ENCODE data around the gene SF1.

SF1 gene

GRCh38 chr11:64745189-64745520 lies 33.2 kb downstream of the SF1 start:
- no peak overlapping the region for H3K9ac ChIP-seq
- no peaks in the 10 kb centered on the region for H3K4me1 ChIP-seq
- peak overlapping the region; percentile 54 for H3K27ac ChIP-seq
- no peaks in the 10 kb centered on the region for H3K27me3 ChIP-seq (ENCODE audit: control insufficient read depth, insufficient read depth, low read length)
- no peaks in the 10 kb centered on the region for H3K79me2 ChIP-seq
- H3K4me2 ChIP-seq (ENCODE audit: low read length): peak overlapping the region; percentile 38
- no peak for TF ChIP-seq CTCF (IDR thresholded peaks at IDR 0.05)
- H3K36me3 ChIP-seq (ENCODE audit: control insufficient read depth, insufficient read depth, low read length): no peaks in the 10 kb centered on the region
- no peaks in the 10 kb centered on the region for H3K9me3 ChIP-seq (ENCODE audit: control insufficient read depth, low read length)
- H2AFZ ChIP-seq: peak overlapping the region; percentile 42
- H3K4me3 ChIP-seq (ENCODE audit: low read depth, low read length): peak overlapping the region; percentile 34

GRCh38 chr11:64744544-64745188 lies 33.7 kb downstream of the SF1 start:
- Histone ChIP-seq H3K4me3 (ENCODE audit: low read depth, low read length) (peak overlapping the region; percentile 34), H3K9me3 (ENCODE audit: control insufficient read depth, low read length) (no peaks in the 10 kb centered on the region), H3K4me2 (ENCODE audit: low read length) (no peak overlapping the region), H3K36me3 (ENCODE audit: control insufficient read depth, insufficient read depth, low read length) (no peaks in the 10 kb centered on the region), H3K4me1 (no peaks in the 10 kb centered on the region), H3K27me3 (ENCODE audit: control insufficient read depth, insufficient read depth, low read length) (no peaks in the 10 kb centered on the region), H2AFZ (no peak overlapping the region), H3K9ac (no peak overlapping the region), H3K27ac (peak overlapping the region; percentile 54), H3K79me2 (no peaks in the 10 kb centered on the region)
- TF ChIP-seq CTCF (IDR thresholded peaks at IDR 0.05): no peak

- Histone ChIP-seq H3K27ac (peak within 1 kb of the TSS; percentile 11), H3K36me3 (ENCODE audit: control insufficient read depth, insufficient read depth, low read length) (no peaks in the 10 kb centered on the region), H3K27me3 (ENCODE audit: control insufficient read depth, insufficient read depth, low read length) (no peaks in the 10 kb centered on the region), H3K4me1 (no peaks in the 10 kb centered on the region), H2AFZ (no peak within 1 kb of the TSS), H3K9ac (no peak within 1 kb of the TSS), H3K4me2 (ENCODE audit: low read length) (peak within 1 kb of the TSS; percentile 49), H3K9me3 (ENCODE audit: control insufficient read depth, low read length) (no peaks in the 10 kb centered on the region), H3K4me3 (ENCODE audit: low read depth, low read length) (peak within 1 kb of the TSS; percentile 31), H3K79me2 (no peaks in the 10 kb centered on the region)
- peak; percentile 22 for TF ChIP-seq CTCF (IDR thresholded peaks at IDR 0.05)
Observed at GRCh38 chr11:64743591-64744543, 34.5 kb downstream of the SF1 start, which contains the start of gene RASGRP2. RASGRP2 (minus strand) TSS chr11:64744142; CDS start chr11:64742866, 1,276 bp downstream.

- Histone ChIP-seq H3K27me3 (ENCODE audit: control insufficient read depth, insufficient read depth, low read length) (no peaks in the 10 kb centered on the region), H3K9me3 (ENCODE audit: control insufficient read depth, low read length) (no peaks in the 10 kb centered on the region), H3K9ac (no peak overlapping the region), H3K36me3 (ENCODE audit: control insufficient read depth, insufficient read depth, low read length) (no peaks in the 10 kb centered on the region), H3K4me3 (ENCODE audit: low read depth, low read length) (peak overlapping the region; percentile 52), H3K79me2 (no peaks in the 10 kb centered on the region), H3K4me1 (no peaks in the 10 kb centered on the region), H3K4me2 (ENCODE audit: low read length) (peak overlapping the region; percentile 68), H3K27ac (peak overlapping the region; percentile 11), H2AFZ (peak overlapping the region; percentile 38)
- peak; percentile 65 for TF ChIP-seq CTCF (IDR thresholded peaks at IDR 0.05)
Observed at GRCh38 chr11:64742889-64743590, 35.3 kb downstream of the SF1 start.
